Activated CD8-positive, alpha-beta memory T cell treated with anti-CD3 and anti-CD28 coated beads for 48 hours (primary cell): ENCODE results near the gene CUX1.

ENCODE experiments used
- DNase-seq, 3 experiments: peaks; one replicate each; pipeline ENCODE4 v3.0.0-alpha.2; 2020; ENCODE audit warnings: low read depth in 2 of 3, low spot score in 2 of 3

CUX1 gene

GRCh38 chr7:102282465-102283362 is 465.3 kb downstream of the CUX1 start:
- DNase-seq, result no peak

- DNase-seq, result no peak
Measured at GRCh38 chr7:102283477-102284189, 466.2 kb downstream of the CUX1 start.

GRCh38 chr7:102284399-102284798 is 467.0 kb downstream of the CUX1 start:
- DNase-seq, result no peak

- DNase-seq, result no peak
Measured at GRCh38 chr7:102284891-102285539, 467.6 kb downstream of the CUX1 start.

GRCh38 chr7:102285540-102286236 is 468.3 kb downstream of the CUX1 start:
- no peak for DNase-seq

GRCh38 chr7:102286237-102287110 is 469.0 kb downstream of the CUX1 start, which contains the start of gene SH2B2:
SH2B2 (plus strand) TSS chr7:102286868; CDS start chr7:102300551, 13,683 bp downstream.
- no peak for DNase-seq

GRCh38 chr7:102287111-102287980 is 469.9 kb downstream of the CUX1 start:
- no peak for DNase-seq

- no peak for DNase-seq
Measured at GRCh38 chr7:102287981-102288278, 470.5 kb downstream of the CUX1 start.

GRCh38 chr7:102288285-102288930 is 471.0 kb downstream of the CUX1 start:
- no peak for DNase-seq

- DNase-seq, result no peak
Measured at GRCh38 chr7:102289057-102289456, 471.6 kb downstream of the CUX1 start.

GRCh38 chr7:102291056-102291915 is 473.9 kb downstream of the CUX1 start:
- no peak for DNase-seq

- DNase-seq, result no peak
Measured at GRCh38 chr7:102291916-102292267, 474.5 kb downstream of the CUX1 start.

GRCh38 chr7:102292813-102293798 is 475.7 kb downstream of the CUX1 start:
- DNase-seq, result no peak

- no peak for DNase-seq
Measured at GRCh38 chr7:102294589-102294988, 477.2 kb downstream of the CUX1 start.

GRCh38 chr7:102295346-102296178 is 478.1 kb downstream of the CUX1 start:
- no peak for DNase-seq

- DNase-seq, result no peak
Measured at GRCh38 chr7:102296179-102296438, 478.7 kb downstream of the CUX1 start.
